Measurements from ENCODE around the gene CLEC18C.
"Not testable (repeated sequence)": the region's sequence is repeated elsewhere in the genome, so short reads cannot be mapped to it uniquely, and the experiment has no call there.

GRCh38 chr16:70223971-70224513 lies 50.5 kb downstream of the CLEC18C start:
- TF ChIP-seq NR2C2 (CRISPR knock-in tag; IDR thresholded peaks at IDR 0.05); ZNF232 (CRISPR knock-in tag; IDR thresholded peaks at IDR 0.05); GABPB1 (CRISPR knock-in tag; IDR thresholded peaks at IDR 0.05); SMAD3 (CRISPR knock-in tag; IDR thresholded peaks at IDR 0.05; ENCODE audit: borderline replicate concordance); ESRRA (CRISPR knock-in tag; IDR thresholded peaks at IDR 0.05; ENCODE audit: borderline replicate concordance); CREB1 (CRISPR knock-in tag; IDR thresholded peaks at IDR 0.05); FOXP1 (CRISPR knock-in tag; IDR thresholded peaks at IDR 0.05; ENCODE audit: borderline replicate concordance); USF2 (CRISPR knock-in tag; IDR thresholded peaks at IDR 0.05); STAT6 (CRISPR knock-in tag; conservative IDR thresholded peaks at IDR 0.05; ENCODE audit: low read depth); ZNF416 (CRISPR knock-in tag; IDR thresholded peaks at IDR 0.05): not testable (repeated sequence)
- TF ChIP-seq, protein P1, sequence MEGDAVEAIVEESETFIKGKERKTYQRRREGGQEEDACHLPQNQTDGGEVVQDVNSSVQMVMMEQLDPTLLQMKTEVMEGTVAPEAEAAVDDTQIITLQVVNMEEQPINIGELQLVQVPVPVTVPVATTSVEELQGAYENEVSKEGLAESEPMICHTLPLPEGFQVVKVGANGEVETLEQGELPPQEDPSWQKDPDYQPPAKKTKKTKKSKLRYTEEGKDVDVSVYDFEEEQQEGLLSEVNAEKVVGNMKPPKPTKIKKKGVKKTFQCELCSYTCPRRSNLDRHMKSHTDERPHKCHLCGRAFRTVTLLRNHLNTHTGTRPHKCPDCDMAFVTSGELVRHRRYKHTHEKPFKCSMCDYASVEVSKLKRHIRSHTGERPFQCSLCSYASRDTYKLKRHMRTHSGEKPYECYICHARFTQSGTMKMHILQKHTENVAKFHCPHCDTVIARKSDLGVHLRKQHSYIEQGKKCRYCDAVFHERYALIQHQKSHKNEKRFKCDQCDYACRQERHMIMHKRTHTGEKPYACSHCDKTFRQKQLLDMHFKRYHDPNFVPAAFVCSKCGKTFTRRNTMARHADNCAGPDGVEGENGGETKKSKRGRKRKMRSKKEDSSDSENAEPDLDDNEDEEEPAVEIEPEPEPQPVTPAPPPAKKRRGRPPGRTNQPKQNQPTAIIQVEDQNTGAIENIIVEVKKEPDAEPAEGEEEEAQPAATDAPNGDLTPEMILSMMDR (IDR thresholded peaks at IDR 0.05) = not testable (repeated sequence)
- TF ChIP-seq, protein P2, sequence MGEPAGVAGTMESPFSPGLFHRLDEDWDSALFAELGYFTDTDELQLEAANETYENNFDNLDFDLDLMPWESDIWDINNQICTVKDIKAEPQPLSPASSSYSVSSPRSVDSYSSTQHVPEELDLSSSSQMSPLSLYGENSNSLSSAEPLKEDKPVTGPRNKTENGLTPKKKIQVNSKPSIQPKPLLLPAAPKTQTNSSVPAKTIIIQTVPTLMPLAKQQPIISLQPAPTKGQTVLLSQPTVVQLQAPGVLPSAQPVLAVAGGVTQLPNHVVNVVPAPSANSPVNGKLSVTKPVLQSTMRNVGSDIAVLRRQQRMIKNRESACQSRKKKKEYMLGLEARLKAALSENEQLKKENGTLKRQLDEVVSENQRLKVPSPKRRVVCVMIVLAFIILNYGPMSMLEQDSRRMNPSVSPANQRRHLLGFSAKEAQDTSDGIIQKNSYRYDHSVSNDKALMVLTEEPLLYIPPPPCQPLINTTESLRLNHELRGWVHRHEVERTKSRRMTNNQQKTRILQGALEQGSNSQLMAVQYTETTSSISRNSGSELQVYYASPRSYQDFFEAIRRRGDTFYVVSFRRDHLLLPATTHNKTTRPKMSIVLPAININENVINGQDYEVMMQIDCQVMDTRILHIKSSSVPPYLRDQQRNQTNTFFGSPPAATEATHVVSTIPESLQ (CRISPR knock-in tag; IDR thresholded peaks at IDR 0.05) = not testable (repeated sequence)
- TF ChIP-seq, protein P3, sequence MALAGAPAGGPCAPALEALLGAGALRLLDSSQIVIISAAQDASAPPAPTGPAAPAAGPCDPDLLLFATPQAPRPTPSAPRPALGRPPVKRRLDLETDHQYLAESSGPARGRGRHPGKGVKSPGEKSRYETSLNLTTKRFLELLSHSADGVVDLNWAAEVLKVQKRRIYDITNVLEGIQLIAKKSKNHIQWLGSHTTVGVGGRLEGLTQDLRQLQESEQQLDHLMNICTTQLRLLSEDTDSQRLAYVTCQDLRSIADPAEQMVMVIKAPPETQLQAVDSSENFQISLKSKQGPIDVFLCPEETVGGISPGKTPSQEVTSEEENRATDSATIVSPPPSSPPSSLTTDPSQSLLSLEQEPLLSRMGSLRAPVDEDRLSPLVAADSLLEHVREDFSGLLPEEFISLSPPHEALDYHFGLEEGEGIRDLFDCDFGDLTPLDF (CRISPR knock-in tag; IDR thresholded peaks at IDR 0.05) = not testable (repeated sequence)
